ENCODE data around the gene SLC2A6.

SLC2A6 gene

DNA sequence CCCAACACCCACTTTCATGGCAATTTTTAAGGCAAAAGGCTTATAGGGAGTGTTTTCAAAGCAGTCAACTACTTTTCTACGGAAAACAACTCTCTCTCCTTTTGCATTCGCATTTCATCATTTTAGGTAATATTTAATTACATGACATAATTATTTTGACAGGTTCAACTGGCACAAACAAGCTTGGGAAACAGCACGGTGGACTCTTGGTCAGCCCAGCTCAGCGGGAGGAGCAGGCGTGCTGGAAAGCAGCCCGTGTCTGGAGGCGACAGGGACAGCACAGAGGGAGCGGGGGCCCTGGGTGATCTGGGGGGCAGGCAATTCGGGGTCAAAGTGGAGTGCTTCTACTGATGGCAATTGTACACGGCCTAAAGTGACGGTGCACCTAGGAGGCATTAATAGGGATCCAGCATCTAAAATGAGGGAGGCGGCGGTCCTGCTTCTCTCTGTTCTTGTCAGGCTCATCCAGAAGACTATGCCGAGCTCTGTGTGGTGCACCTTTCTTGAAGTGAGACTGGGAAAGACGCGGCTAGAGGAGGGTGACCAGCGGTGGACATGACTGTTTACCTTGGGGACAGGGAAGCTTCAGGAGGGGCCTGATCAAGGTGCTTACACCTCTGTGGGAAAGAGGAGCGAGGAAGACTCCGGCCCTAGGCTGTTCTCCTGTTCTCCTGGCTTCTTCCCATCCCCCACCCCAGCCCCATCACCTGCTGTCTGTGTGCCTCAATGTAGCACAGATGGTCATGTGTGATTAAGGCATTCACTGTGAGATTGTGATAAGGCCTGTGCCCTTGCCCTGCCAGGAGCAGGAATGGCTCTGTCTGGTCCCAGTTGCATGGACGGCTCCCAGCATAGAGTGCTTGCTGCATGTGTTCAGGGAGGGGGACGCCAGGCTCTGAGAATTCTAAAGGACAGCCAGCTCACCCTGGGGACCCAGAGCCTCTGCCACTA lies 42.5 kb upstream of the SLC2A6 start:
- Histone ChIP-seq H3K36me3 (ENCODE audit: control insufficient read depth, insufficient read depth, low read length) (no peaks in the 10 kb centered on the region), H3K9me3 (ENCODE audit: control insufficient read depth, low read length) (no peaks in the 10 kb centered on the region), H3K27me3 (replicated peaks; ENCODE audit: control insufficient read depth, insufficient read depth, low read length, poor library complexity, severe bottlenecking) (no peaks in the 10 kb centered on the region), H3K27ac (ENCODE audit: insufficient read depth, low read length, poor library complexity, severe bottlenecking) (no peak overlapping the region), H3K4me3 (ENCODE audit: insufficient read depth, low read depth, low read length, poor library complexity, severe bottlenecking) (no peak overlapping the region), H3K4me1 (ENCODE audit: control insufficient read depth, insufficient read depth, low read length, poor library complexity, severe bottlenecking) (no peaks in the 10 kb centered on the region)
- DNase-seq, result no peak

DNA sequence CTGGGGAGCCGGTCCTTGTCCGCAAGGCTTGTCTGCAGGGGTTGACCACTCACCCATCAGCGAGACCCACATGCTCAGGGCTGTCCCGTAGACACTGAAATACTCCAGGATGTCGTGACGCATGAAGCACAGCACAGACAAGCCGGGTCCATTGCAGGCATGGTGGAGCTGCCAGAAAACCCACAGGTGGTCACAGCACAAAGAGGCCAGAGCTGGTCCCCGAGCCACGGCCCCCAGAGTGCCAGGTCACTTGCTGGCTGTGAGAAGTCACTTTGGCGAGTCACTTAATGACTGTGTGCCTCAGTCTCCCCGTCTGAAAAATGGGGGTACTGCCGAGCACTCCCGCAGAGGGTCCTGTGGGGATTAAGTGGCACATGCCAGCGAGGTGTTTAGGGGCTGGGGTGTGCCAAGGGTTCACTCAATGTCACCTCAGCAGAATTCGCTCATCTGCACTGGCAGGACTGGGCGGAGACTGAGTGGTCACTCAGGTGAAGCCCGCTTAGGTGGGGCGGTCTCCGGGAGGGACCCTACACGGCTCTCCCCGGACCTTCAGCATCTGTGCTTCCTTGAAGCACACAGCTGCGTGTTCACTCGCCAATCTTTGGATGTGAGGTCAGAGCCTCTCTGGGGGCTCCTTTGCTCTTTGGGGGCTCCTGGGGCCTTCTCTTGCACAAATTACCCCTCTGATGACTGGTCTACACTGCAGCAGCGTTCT lies 41.4 kb upstream of the SLC2A6 start:
- Histone ChIP-seq H3K4me1 (ENCODE audit: control insufficient read depth, insufficient read depth, low read length, poor library complexity, severe bottlenecking) (no peaks in the 10 kb centered on the region), H3K36me3 (ENCODE audit: control insufficient read depth, insufficient read depth, low read length) (no peaks in the 10 kb centered on the region), H3K27me3 (replicated peaks; ENCODE audit: control insufficient read depth, insufficient read depth, low read length, poor library complexity, severe bottlenecking) (no peaks in the 10 kb centered on the region), H3K27ac (ENCODE audit: insufficient read depth, low read length, poor library complexity, severe bottlenecking) (no peak overlapping the region), H3K4me3 (ENCODE audit: insufficient read depth, low read depth, low read length, poor library complexity, severe bottlenecking) (no peak overlapping the region), H3K9me3 (ENCODE audit: control insufficient read depth, low read length) (no peaks in the 10 kb centered on the region)
- DNase-seq, result no peak

- DNase-seq, result no peak
- Histone ChIP-seq H3K4me3 (ENCODE audit: insufficient read depth, low read depth, low read length, poor library complexity, severe bottlenecking) (no peak overlapping the region), H3K36me3 (ENCODE audit: control insufficient read depth, insufficient read depth, low read length) (no peaks in the 10 kb centered on the region), H3K4me1 (ENCODE audit: control insufficient read depth, insufficient read depth, low read length, poor library complexity, severe bottlenecking) (no peaks in the 10 kb centered on the region), H3K27me3 (replicated peaks; ENCODE audit: control insufficient read depth, insufficient read depth, low read length, poor library complexity, severe bottlenecking) (no peaks in the 10 kb centered on the region), H3K27ac (ENCODE audit: insufficient read depth, low read length, poor library complexity, severe bottlenecking) (no peak overlapping the region), H3K9me3 (ENCODE audit: control insufficient read depth, low read length) (no peaks in the 10 kb centered on the region)
Measured at GRCh38 chr9:133519693-133520092, 40.8 kb upstream of the SLC2A6 start.

- no peaks in the 10 kb centered on the region for H3K9me3 ChIP-seq (ENCODE audit: control insufficient read depth, low read length)
- H3K27me3 ChIP-seq (replicated peaks; ENCODE audit: control insufficient read depth, insufficient read depth, low read length, poor library complexity, severe bottlenecking), result no peaks in the 10 kb centered on the region
- H3K4me3 ChIP-seq (ENCODE audit: insufficient read depth, low read depth, low read length, poor library complexity, severe bottlenecking), result no peak overlapping the region
- H3K4me1 ChIP-seq (ENCODE audit: control insufficient read depth, insufficient read depth, low read length, poor library complexity, severe bottlenecking), result no peaks in the 10 kb centered on the region
- no peak overlapping the region for H3K27ac ChIP-seq (ENCODE audit: insufficient read depth, low read length, poor library complexity, severe bottlenecking)
- no peak for DNase-seq
- no peaks in the 10 kb centered on the region for H3K36me3 ChIP-seq (ENCODE audit: control insufficient read depth, insufficient read depth, low read length)
Measured at GRCh38 chr9:133518706-133519449, 40.0 kb upstream of the SLC2A6 start.

GRCh38 chr9:133518200-133518599 lies 39.3 kb upstream of the SLC2A6 start:
- Histone ChIP-seq H3K4me3 (ENCODE audit: insufficient read depth, low read depth, low read length, poor library complexity, severe bottlenecking) (no peak overlapping the region), H3K27me3 (replicated peaks; ENCODE audit: control insufficient read depth, insufficient read depth, low read length, poor library complexity, severe bottlenecking) (no peaks in the 10 kb centered on the region), H3K27ac (ENCODE audit: insufficient read depth, low read length, poor library complexity, severe bottlenecking) (no peak overlapping the region), H3K4me1 (ENCODE audit: control insufficient read depth, insufficient read depth, low read length, poor library complexity, severe bottlenecking) (no peaks in the 10 kb centered on the region), H3K36me3 (ENCODE audit: control insufficient read depth, insufficient read depth, low read length) (no peaks in the 10 kb centered on the region), H3K9me3 (ENCODE audit: control insufficient read depth, low read length) (no peaks in the 10 kb centered on the region)
- no peak for DNase-seq

- H3K4me3 ChIP-seq (ENCODE audit: insufficient read depth, low read depth, low read length, poor library complexity, severe bottlenecking), result no peak overlapping the region
- DNase-seq, result no peak
- H3K4me1 ChIP-seq (ENCODE audit: control insufficient read depth, insufficient read depth, low read length, poor library complexity, severe bottlenecking), result no peaks in the 10 kb centered on the region
- no peaks in the 10 kb centered on the region for H3K9me3 ChIP-seq (ENCODE audit: control insufficient read depth, low read length)
- H3K27ac ChIP-seq (ENCODE audit: insufficient read depth, low read length, poor library complexity, severe bottlenecking), result no peak overlapping the region
- H3K36me3 ChIP-seq (ENCODE audit: control insufficient read depth, insufficient read depth, low read length), result no peaks in the 10 kb centered on the region
- no peaks in the 10 kb centered on the region for H3K27me3 ChIP-seq (replicated peaks; ENCODE audit: control insufficient read depth, insufficient read depth, low read length, poor library complexity, severe bottlenecking)
Measured at GRCh38 chr9:133517711-133518110, 38.8 kb upstream of the SLC2A6 start.

- Histone ChIP-seq H3K4me3 (ENCODE audit: insufficient read depth, low read depth, low read length, poor library complexity, severe bottlenecking) (no peak overlapping the region), H3K4me1 (ENCODE audit: control insufficient read depth, insufficient read depth, low read length, poor library complexity, severe bottlenecking) (no peaks in the 10 kb centered on the region), H3K36me3 (ENCODE audit: control insufficient read depth, insufficient read depth, low read length) (no peaks in the 10 kb centered on the region), H3K9me3 (ENCODE audit: control insufficient read depth, low read length) (no peaks in the 10 kb centered on the region), H3K27me3 (replicated peaks; ENCODE audit: control insufficient read depth, insufficient read depth, low read length, poor library complexity, severe bottlenecking) (no peaks in the 10 kb centered on the region), H3K27ac (ENCODE audit: insufficient read depth, low read length, poor library complexity, severe bottlenecking) (no peak overlapping the region)
- no peak for DNase-seq
Measured at GRCh38 chr9:133516961-133517350, 38.1 kb upstream of the SLC2A6 start.

GRCh38 chr9:133516256-133516960 lies 37.5 kb upstream of the SLC2A6 start:
- H3K27ac ChIP-seq (ENCODE audit: insufficient read depth, low read length, poor library complexity, severe bottlenecking), result no peak overlapping the region
- no peaks in the 10 kb centered on the region for H3K9me3 ChIP-seq (ENCODE audit: control insufficient read depth, low read length)
- H3K27me3 ChIP-seq (replicated peaks; ENCODE audit: control insufficient read depth, insufficient read depth, low read length, poor library complexity, severe bottlenecking), result no peaks in the 10 kb centered on the region
- no peaks in the 10 kb centered on the region for H3K36me3 ChIP-seq (ENCODE audit: control insufficient read depth, insufficient read depth, low read length)
- no peak for DNase-seq
- no peaks in the 10 kb centered on the region for H3K4me1 ChIP-seq (ENCODE audit: control insufficient read depth, insufficient read depth, low read length, poor library complexity, severe bottlenecking)
- no peak overlapping the region for H3K4me3 ChIP-seq (ENCODE audit: insufficient read depth, low read depth, low read length, poor library complexity, severe bottlenecking)

DNA sequence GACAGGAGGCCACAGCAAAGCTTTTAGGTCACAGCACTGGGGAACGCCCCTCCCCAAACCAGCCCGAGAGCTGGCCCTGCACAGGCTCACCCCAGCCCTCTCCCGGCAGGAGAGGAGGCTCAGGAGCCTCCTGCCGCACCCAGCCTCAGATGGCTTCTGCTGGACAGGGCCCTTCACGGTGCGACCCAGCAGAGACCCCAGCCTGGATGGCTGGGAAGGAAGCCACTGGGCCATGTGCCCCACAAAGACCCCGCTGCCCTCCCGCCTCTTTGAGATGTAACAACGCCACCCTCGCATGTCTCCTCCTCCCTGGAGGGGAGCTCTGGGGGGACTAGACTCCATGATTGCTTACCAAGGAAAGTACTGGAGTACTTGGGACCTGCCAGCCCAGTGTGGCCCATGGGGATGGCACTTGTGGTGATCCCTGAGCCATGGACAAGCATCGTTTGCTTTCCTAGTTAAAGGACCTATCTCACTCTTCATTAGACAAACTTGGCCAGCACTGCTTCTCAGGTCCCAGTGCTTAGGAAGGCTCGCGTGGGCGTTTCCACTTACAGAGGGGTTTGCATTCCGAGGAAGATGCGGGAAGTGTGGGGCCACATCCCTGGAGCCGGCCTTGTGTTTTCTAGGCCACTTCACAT lies 36.8 kb upstream of the SLC2A6 start:
- no peak for DNase-seq
- Histone ChIP-seq H3K4me3 (ENCODE audit: insufficient read depth, low read depth, low read length, poor library complexity, severe bottlenecking) (no peak overlapping the region), H3K36me3 (ENCODE audit: control insufficient read depth, insufficient read depth, low read length) (no peaks in the 10 kb centered on the region), H3K27ac (ENCODE audit: insufficient read depth, low read length, poor library complexity, severe bottlenecking) (no peak overlapping the region), H3K27me3 (replicated peaks; ENCODE audit: control insufficient read depth, insufficient read depth, low read length, poor library complexity, severe bottlenecking) (no peaks in the 10 kb centered on the region), H3K4me1 (ENCODE audit: control insufficient read depth, insufficient read depth, low read length, poor library complexity, severe bottlenecking) (no peaks in the 10 kb centered on the region), H3K9me3 (ENCODE audit: control insufficient read depth, low read length) (no peaks in the 10 kb centered on the region)
